ENCODE data around the gene TMEM239. TPM values are rescaled to one million over a fixed set of nuclear protein-coding genes. Genes with fewer than 3 reads are reported as not detected.
A peak's percentile ranks its signal among the peaks of the same experiment; 100 is the strongest.

The TMEM239 gene
- total and polyA plus RNA-seq, 2 of the 8 experiments (the other 6 are each of a cell fraction or from before 2014, with no cell fraction given) = not detected

GRCh38 chr20:2798814-2799213 is 17.4 kb upstream of the TMEM239 start:
- no peak overlapping the region for H3K23ac ChIP-seq (ENCODE audit: insufficient read length)
- H3K9ac ChIP-seq (replicated peaks in 1 of 4; ENCODE audit: extremely low read depth in 1 of 4, low read depth in 3 of 4, low read length in 3 of 4) = no peak overlapping the region
- H3K4me1 ChIP-seq (replicated peaks in 1 of 4; ENCODE audit: control insufficient read depth in 3 of 4, insufficient read depth in 4 of 4, low read length in 3 of 4) = peaks cover 0 to 21% (median 6%) of the 10 kb centered on the region in 4 experiments; a peak in 6 of 7 replicates
- no peaks in the 10 kb centered on the region; the same call in 1 of the 2 replicates for H3K79me1 ChIP-seq (ENCODE audit: low read depth, low read length)
- H3K4me3 ChIP-seq (ENCODE audit: extremely low read depth in 1 of 4, insufficient read depth in 2 of 4, low read depth in 3 of 4, low read length in 4 of 4) = peak overlapping the region in 3 of 4 experiments; percentile 73 to 77 (median 74); a peak in 4 of 8 replicates
- H3K9me3 ChIP-seq (ENCODE audit: insufficient read depth in 2 of 2, low read depth in 1 of 2, low read length in 1 of 2) = no peaks in the 10 kb centered on the region
- no peak overlapping the region for H2AFZ ChIP-seq (ENCODE audit: low read length)
- no peak overlapping the region for H3K27ac ChIP-seq (ENCODE audit: low read depth, low read length)
- FAIRE-seq = no peak
- no peak overlapping the region for H2BK15ac ChIP-seq (ENCODE audit: low read length)
- H4K8ac ChIP-seq (ENCODE audit: extremely low read depth, insufficient read depth, low read length) = no peak overlapping the region; the same call in 1 of the 2 replicates
- peak overlapping the region; percentile 97; a peak in 3 of 4 replicates for H3K4me2 ChIP-seq (ENCODE audit: insufficient read depth in 1 of 2, low read depth in 2 of 2, low read length in 2 of 2)
- H4K91ac ChIP-seq (replicated peaks; ENCODE audit: insufficient read length, low read length) = peak overlapping the region; percentile 48
- no peak overlapping the region for H2BK5ac ChIP-seq (ENCODE audit: low read depth, low read length)
- H4K5ac ChIP-seq (ENCODE audit: insufficient read length, low read depth, low read length) = no peak overlapping the region
- 85% methylated on average over 6 of the region's 6 CpGs; no CpG with 5 or more reads in 1 of the 2 experiments for WGBS, 2 experiments (ENCODE audit: extremely low coverage in 1 of 2, insufficient coverage in 1 of 2, insufficient read length in 1 of 2, insufficient replicate concordance in 2 of 2, low coverage in 1 of 2, low lambda C conversion rate in 2 of 2, missing lambda C conversion rate in 1 of 2)
- no peak overlapping the region for H3K14ac ChIP-seq (ENCODE audit: insufficient read length)
- no peaks in the 10 kb centered on the region for H3K79me2 ChIP-seq (ENCODE audit: control insufficient read depth in 1 of 2, insufficient read depth in 2 of 2, low read length in 2 of 2)
- peaks cover 0 to 10% of the 10 kb centered on the region in 2 experiments for H4K20me1 ChIP-seq (replicated peaks in 1 of 2; ENCODE audit: control insufficient read depth in 1 of 2, insufficient read depth in 2 of 2, low read length in 2 of 2)
- H3K36me3 ChIP-seq (ENCODE audit: control insufficient read depth in 2 of 4, insufficient read depth in 4 of 4, low read length in 3 of 4) = peaks cover 11 to 35% (median 20%) of the 10 kb centered on the region in 4 experiments; a peak in 6 of 8 replicates
- ChIA-PET POLR2A (ENCODE audit: partially characterized antibody) (interaction anchor here (0.6 to 2.3 kb wide), 6 partner anchors 9 to 74 kb away, joined by 3 to 14 read pairs (median 3); partner anchors contain the start of gene PTPRA), CTCF (ENCODE audit: partially characterized antibody) (interaction anchor here (0.7 to 1.8 kb wide), 11 partner anchors 9 to 202 kb away, joined by 3 to 7 read pairs (median 4); partner anchors contain the start of gene C20orf141)
- peaks cover 13% of the 10 kb centered on the region for H3K23me2 ChIP-seq (ENCODE audit: low read depth, low read length)
- peaks cover 12 to 30% (median 28%) of the 10 kb centered on the region in 4 experiments for H3K27me3 ChIP-seq (replicated peaks in 1 of 4; ENCODE audit: control insufficient read depth in 3 of 4, extremely low read depth in 1 of 4, insufficient read depth in 3 of 4, low read length in 3 of 4)
- DNase-seq (ENCODE audit: low read depth in 1 of 2, low spot score in 2 of 2) = no peak
- H3K4ac ChIP-seq (replicated peaks; ENCODE audit: insufficient read length, low read depth, low read length) = no peak overlapping the region
- no peak overlapping the region for H2BK20ac ChIP-seq (ENCODE audit: low read length)
- no peak overlapping the region for H2AK5ac ChIP-seq (ENCODE audit: low read depth, low read length)
- no peak overlapping the region for H2BK12ac ChIP-seq (ENCODE audit: low read depth, low read length)
- H2BK120ac ChIP-seq (replicated peaks; ENCODE audit: low read depth, low read length) = no peak overlapping the region
- H3K18ac ChIP-seq (ENCODE audit: extremely low read depth, low read length) = no peak overlapping the region
- no peak overlapping the region for H3K56ac ChIP-seq (replicated peaks; ENCODE audit: insufficient read length, low read depth, low read length)
- no peak for TF ChIP-seq CHD2 (IDR thresholded peaks at IDR 0.05; ENCODE audit: low read length)
- no peak for TF ChIP-seq BCL11A (IDR thresholded peaks at IDR 0.05; ENCODE audit: low read depth in 2 of 2, low read length in 2 of 2)
- TF ChIP-seq FOSL1 (IDR thresholded peaks at IDR 0.05; ENCODE audit: insufficient read depth, low read depth, low read length) = no peak
- no peak for TF ChIP-seq SIX5 (IDR thresholded peaks at IDR 0.05; ENCODE audit: low read depth, low read length)
- no peak for TF ChIP-seq E2F6 (IDR thresholded peaks at IDR 0.05)
- no peak for TF ChIP-seq GABPA (IDR thresholded peaks at IDR 0.05; ENCODE audit: borderline replicate concordance, insufficient read depth, low read length)
- no peak for TF ChIP-seq CBX5 (IDR thresholded peaks at IDR 0.05; ENCODE audit: low read depth, low read length)
- TF ChIP-seq RFX5 (IDR thresholded peaks at IDR 0.05; ENCODE audit: borderline replicate concordance, low read depth, low read length) = no peak
- no peak for TF ChIP-seq KDM5A (IDR thresholded peaks at IDR 0.05; ENCODE audit: low read length)
- no peak for TF ChIP-seq ASH2L (IDR thresholded peaks at IDR 0.05; ENCODE audit: low read length)
- TF ChIP-seq ATF2 (IDR thresholded peaks at IDR 0.05; ENCODE audit: low read length) = no peak

Data from H1 (cell line).